GM12878 (cell line): ENCODE results near the gene KCTD14.

Experiments used
- EP300 ChIP-seq, 2 experiments: fragments of 150-350 bp in 1 of 2; IDR thresholded peaks; 2 replicates each; pipeline ENCODE4 v1.6.1; 2011 to 2012; ENCODE audit warnings: low read depth in 2 of 2, low read length in 2 of 2, borderline replicate concordance in 1 of 2, improper control_type of control experiment in 1 of 2, inconsistent platforms in 1 of 2; ENCODE audit not compliant: control insufficient read depth in 1 of 2
- TF ChIP-seq, protein P1 (sequence below): fragments of 450-650 bp; formaldehyde crosslinking; IDR thresholded peaks from 2 replicates; pipeline ENCODE4 v1.4.0; 2022; ENCODE audit warnings: mild to moderate bottlenecking, moderate library complexity

DNA sequence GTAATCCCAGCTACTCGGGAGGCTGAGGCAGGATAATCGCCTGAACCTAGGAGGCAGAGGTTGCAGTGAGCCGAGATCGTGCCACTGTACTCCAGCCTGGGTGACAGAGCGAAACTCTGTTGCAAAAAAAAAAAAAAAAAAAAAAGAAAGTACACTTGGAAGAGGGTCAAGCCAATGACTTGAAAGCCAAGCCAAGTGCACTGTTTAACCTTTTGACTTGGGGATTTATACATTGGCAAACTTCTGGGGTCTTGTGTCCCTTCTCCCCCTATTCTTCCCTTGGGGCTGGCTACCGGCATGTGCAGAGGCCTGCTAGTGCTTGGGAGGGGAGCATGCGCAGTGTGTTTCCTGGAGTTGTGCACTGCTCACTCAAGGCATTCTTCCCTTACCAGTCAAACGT, 26.3 kb upstream of the KCTD14 start:
- TF ChIP-seq EP300 (IDR thresholded peaks at IDR 0.05; ENCODE audit: borderline replicate concordance in 1 of 2, control insufficient read depth in 1 of 2, low read depth in 2 of 2, low read length in 2 of 2), result no peak
- TF ChIP-seq, protein P1, sequence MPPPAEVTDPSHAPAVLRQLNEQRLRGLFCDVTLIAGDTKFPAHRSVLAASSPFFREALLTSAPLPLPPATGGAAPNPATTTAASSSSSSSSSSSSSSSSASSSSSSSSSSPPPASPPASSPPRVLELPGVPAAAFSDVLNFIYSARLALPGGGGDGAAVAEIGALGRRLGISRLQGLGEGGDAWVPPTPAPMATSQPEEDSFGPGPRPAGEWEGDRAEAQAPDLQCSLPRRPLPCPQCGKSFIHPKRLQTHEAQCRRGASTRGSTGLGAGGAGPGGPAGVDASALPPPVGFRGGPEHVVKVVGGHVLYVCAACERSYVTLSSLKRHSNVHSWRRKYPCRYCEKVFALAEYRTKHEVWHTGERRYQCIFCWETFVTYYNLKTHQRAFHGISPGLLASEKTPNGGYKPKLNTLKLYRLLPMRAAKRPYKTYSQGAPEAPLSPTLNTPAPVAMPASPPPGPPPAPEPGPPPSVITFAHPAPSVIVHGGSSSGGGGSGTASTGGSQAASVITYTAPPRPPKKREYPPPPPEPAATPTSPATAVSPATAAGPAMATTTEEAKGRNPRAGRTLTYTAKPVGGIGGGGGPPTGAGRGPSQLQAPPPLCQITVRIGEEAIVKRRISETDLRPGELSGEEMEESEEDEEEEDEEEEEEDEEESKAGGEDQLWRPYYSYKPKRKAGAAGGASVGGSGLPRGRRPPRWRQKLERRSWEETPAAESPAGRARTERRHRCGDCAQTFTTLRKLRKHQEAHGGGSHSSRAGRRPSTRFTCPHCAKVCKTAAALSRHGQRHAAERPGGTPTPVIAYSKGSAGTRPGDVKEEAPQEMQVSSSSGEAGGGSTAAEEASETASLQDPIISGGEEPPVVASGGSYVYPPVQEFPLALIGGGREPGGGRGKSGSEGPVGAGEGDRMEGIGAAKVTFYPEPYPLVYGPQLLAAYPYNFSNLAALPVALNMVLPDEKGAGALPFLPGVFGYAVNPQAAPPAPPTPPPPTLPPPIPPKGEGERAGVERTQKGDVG (CRISPR knock-in tag), result no peak
